Hindlimb muscle (tissue), 1 donor: Measurements from ENCODE around the gene COL6A1. TPM values are rescaled to one million over a fixed set of nuclear protein-coding genes. Genes with fewer than 3 reads are reported as not detected.
"Not testable (repeated sequence)": the region's sequence is repeated elsewhere in the genome, so short reads cannot be mapped to it uniquely, and the experiment has no call there.

Experiments used
- DNase-seq: peaks from one replicate; pipeline ENCODE4 v3.0.0-alpha.2; 2013
- polyA plus RNA-seq: library from polyadenylated mRNA; unstranded; fragments of 120-200 nt; gene quantifications from one replicate; pipeline ENCODE4 v1.2.1, GENCODE V29; 2013; ENCODE audit not compliant: insufficient read length

COL6A1 gene
- polyA plus RNA-seq, 1 donor, result 430 TPM

- no peak for DNase-seq
These were observed 14.2 kb downstream of the COL6A1 start for GRCh38 chr21:45995686-45996179.

DNA sequence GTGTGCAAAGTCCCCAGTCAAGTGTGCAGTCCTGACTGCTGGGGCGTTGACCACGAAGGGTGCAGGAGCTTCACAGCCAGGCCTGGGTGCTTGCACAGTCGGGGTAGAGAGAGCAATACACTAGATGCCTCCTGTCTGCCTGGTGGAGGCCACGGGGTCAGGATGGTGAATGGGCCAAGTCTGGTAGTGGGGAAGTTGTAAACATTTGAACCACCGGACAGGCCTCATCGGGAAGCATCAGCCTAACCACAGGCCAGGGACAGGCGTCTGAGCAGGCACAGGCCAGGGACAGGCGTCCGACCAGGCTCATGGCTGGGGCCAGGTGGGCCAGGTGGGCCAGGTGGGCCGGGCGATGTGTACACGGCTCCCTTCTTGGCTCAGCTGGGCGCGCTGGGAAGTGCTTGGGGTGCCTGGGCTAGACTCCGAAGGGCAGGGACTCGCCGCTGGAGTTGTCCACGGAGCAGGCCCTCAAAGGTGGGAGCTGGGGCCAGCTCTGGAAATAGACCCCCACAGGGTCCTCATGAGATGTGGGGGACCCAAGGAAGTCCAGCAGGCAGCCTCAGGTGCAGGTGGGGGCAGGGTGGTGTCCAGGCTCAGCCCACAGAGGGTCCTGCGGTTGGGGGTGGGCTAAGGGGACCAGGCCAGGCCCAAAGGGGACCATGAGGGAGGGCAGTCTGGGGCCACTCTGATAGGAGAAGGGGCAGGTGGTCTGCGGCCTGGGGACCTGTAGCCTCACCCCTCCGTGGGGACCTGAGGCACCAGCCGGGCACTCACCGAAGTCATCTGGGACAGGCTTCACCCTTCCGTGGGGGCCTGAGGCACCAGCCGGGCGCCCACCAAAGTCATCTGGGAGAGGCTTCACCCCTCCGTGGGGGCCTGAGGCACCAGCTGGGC lies 15.0 kb downstream of the COL6A1 start:
- no peak for DNase-seq

GRCh38 chr21:45997205-45997494 lies 15.6 kb downstream of the COL6A1 start:
- no peak for DNase-seq

DNA sequence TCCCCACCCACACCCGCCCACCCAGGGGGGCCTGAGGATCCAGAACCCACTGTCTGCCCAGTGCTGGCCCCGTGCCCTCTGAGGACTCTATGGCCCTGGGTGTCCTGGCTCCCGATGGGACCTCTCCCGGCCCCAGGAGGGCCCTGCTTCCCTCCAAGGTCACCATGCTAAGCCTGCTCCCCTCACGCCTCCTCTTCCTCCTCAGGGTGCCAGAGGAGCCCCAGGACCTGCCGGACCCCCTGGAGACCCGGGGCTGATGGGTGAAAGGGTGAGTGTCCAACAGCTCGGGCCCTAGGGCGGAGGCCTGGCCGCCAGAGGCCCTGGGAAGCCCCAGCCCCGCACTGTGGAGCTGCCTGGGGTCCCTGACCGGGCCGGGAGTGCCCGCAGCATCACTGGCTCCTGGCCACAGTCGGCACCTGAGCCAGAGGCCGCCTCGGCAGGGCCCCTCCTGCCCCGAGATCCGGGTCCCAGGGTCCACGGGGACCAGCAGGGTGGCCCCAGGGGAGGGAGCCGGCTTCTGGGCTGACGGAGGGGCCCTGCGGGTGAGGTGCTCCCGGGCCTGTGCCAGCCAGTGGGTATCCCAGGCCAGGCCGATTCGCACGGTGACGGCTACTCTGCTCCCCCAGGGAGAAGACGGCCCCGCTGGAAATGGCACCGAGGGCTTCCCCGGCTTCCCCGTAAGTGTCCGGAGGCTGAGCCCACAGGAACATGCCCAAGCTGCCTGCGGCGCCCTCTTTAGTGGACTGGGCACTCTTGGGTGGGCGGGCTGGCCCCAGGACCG lies 16.1 kb downstream of the COL6A1 start:
- DNase-seq, result no peak

- no peak for DNase-seq
These were observed 16.7 kb downstream of the COL6A1 start for GRCh38 chr21:45998276-45998701.

DNA sequence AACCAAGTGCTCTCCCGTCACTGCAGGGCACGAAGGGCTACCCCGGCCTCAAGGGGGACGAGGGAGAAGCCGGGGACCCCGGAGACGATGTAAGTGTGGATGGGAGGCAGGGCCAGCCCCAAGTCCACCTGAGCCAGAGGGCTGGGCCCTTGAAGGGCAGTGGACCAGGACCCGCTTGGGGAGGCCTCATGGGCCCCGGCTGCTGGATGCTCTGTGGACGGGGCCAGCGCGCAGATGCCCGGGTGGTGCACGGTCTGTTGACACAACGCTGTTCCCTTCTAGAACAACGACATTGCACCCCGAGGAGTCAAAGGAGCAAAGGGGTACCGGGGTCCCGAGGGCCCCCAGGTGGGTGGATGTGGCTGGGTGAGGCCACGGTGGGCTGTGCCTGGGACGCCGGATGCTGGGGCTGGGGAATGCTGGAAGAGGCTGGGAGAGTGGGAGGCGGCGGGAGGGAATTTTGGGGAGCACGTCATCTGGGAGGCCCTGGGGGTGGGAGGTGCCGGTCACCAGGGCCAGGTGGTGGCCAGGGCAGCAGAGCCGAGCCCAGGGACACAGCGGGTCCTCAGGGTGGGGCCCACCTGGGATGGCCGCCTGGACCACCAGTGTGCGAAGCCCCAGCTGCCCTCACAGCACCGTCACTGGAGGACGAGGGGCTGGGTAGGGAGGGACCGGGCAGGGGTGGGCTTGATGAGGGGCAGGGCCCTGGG lies 17.5 kb downstream of the COL6A1 start:
- DNase-seq, result no peak

- no peak for DNase-seq
These were observed 18.1 kb downstream of the COL6A1 start for GRCh38 chr21:45999581-46000181.

GRCh38 chr21:46000182-46000730 lies 18.7 kb downstream of the COL6A1 start:
- DNase-seq, result no peak

DNA sequence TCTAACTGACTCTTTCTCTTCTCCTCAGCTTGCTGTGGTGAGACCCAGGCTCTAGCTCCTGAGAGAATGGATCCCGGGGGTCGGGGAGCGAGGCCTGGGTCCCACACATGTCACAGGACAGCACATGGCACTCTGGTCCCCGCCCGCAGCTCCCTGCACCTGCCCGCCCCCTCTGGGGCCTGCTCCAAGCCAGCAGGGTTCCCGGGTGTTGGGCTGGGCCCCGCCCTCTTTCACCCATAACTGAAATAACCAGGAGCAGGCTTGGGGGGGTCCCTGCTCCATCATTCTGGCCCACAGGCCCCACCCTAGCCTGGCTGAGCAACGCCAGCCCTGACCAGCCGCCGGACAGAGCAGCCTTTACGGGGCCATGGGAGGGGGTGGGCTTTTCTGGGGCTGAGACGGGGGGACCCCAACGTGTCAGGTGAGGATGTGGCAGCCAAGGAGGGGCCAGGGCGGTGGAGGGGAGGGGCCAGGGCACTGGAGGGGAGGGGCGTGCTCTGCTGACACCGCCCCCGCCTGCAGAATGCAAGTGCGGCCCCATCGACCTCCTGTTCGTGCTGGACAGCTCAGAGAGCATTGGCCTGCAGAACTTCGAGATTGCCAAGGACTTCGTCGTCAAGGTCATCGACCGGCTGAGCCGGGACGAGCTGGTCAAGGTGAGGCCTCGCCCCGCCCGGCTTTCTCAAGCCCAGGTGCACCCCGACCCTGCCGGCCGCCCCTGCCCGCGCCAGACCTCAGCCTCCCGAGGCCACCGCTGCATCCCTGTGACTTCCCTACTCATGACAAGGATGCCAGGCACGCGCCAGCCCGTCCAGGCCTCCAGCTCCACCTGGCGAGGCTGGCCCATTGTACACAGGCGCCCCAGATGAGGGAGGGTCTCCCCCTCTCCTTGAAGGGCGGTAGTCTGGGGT lies 19.4 kb downstream of the COL6A1 start:
- DNase-seq, result no peak

DNA sequence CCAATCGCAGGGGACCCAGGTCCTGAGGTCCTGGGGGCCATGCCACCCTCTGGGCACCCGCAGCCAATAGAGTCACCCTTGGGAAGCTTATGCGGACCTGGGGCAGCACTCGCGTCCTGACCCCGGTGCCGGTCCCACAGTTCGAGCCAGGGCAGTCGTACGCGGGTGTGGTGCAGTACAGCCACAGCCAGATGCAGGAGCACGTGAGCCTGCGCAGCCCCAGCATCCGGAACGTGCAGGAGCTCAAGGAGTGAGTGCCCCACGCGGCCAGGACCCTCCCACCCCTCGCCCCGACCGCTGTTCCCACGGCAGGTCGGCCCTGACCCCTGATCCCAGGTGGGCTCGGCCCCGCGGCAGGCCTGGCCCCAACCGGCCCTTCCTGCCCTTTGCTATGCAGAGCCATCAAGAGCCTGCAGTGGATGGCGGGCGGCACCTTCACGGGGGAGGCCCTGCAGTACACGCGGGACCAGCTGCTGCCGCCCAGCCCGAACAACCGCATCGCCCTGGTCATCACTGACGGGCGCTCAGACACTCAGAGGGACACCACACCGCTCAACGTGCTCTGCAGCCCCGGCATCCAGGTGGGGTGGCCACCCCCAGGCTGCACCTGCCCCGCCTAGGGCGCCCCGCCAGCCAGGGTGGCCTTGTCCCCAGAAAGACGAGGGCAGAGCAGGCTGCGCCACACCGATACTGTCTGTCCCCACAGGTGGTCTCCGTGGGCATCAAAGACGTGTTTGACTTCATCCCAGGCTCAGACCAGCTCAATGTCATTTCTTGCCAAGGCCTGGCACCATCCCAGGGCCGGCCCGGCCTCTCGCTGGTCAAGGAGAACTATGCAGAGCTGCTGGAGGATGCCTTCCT lies 20.5 kb downstream of the COL6A1 start:
- no peak for DNase-seq

- no peak for DNase-seq
These were observed 21.4 kb downstream of the COL6A1 start for GRCh38 chr21:46002841-46003574.

DNA sequence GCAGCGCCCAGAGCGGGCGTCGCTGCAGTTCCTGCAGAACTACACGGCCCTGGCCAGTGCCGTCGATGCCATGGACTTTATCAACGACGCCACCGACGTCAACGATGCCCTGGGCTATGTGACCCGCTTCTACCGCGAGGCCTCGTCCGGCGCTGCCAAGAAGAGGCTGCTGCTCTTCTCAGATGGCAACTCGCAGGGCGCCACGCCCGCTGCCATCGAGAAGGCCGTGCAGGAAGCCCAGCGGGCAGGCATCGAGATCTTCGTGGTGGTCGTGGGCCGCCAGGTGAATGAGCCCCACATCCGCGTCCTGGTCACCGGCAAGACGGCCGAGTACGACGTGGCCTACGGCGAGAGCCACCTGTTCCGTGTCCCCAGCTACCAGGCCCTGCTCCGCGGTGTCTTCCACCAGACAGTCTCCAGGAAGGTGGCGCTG lies 22.0 kb downstream of the COL6A1 start:
- DNase-seq, result no peak

DNA sequence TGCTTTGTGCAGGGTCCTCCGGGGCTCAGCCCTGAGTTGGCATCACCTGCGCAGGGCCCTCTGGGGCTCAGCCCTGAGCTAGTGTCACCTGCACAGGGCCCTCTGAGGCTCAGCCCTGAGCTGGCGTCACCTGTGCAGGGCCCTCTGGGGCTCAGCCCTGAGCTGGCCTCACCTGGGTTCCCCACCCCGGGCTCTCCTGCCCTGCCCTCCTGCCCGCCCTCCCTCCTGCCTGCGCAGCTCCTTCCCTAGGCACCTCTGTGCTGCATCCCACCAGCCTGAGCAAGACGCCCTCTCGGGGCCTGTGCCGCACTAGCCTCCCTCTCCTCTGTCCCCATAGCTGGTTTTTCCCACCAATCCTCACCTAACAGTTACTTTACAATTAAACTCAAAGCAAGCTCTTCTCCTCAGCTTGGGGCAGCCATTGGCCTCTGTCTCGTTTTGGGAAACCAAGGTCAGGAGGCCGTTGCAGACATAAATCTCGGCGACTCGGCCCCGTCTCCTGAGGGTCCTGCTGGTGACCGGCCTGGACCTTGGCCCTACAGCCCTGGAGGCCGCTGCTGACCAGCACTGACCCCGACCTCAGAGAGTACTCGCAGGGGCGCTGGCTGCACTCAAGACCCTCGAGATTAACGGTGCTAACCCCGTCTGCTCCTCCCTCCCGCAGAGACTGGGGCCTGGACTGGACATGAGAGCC lies 22.7 kb downstream of the COL6A1 start:
- no peak for DNase-seq

DNA sequence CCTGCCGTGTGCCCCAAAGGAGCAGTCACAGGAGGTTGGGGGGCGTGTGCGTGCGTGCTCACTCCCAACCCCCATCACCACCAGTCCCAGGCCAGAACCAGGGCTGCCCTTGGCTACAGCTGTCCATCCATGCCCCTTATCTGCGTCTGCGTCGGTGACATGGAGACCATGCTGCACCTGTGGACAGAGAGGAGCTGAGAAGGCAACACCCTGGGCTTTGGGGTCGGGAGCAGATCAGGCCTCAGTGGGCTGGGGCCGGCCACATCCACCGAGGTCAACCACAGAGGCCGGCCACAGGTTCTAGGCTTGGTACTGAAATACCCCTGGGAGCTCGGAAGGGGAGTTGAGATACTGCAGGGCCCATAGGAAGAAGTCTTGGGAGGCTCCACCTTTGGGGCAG lies 23.5 kb downstream of the COL6A1 start:
- DNase-seq, result no peak

GRCh38 chr21:46005481-46005881 lies 23.9 kb downstream of the COL6A1 start:
- DNase-seq, result no peak

DNA sequence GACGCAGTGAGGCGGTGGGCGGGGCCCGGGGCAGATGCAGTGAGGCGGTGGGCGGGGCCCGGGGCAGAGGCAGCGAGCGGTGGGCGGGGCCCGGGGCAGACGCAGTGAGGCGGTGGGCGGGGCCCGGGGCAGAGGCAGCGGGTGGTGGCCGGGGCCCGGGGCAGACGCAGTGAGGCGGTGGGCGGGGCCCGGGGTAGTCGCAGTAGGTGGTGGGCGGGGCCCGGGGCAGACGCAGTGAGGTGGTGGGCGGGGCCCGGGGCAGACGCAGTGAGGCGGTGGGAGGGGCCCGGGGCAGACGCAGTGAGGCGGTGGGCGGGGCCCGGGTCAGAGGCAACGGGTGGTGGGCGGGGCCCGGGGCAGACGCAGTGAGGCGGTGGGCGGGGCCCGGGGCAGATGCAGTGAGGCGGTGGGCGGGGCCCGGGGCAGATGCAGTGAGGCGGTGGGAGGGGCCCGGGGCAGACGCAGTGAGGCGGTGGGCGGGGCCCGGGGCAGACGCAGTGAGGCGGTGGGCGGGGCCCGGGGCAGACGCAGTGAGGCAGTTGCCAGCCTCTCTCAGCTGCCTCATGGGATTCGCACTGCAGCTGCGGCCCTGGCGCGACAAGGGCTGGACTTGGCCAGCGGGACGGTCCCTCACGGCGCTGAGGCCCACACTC lies 24.4 kb downstream of the COL6A1 start:
- DNase-seq, result not testable (repeated sequence)

DNA sequence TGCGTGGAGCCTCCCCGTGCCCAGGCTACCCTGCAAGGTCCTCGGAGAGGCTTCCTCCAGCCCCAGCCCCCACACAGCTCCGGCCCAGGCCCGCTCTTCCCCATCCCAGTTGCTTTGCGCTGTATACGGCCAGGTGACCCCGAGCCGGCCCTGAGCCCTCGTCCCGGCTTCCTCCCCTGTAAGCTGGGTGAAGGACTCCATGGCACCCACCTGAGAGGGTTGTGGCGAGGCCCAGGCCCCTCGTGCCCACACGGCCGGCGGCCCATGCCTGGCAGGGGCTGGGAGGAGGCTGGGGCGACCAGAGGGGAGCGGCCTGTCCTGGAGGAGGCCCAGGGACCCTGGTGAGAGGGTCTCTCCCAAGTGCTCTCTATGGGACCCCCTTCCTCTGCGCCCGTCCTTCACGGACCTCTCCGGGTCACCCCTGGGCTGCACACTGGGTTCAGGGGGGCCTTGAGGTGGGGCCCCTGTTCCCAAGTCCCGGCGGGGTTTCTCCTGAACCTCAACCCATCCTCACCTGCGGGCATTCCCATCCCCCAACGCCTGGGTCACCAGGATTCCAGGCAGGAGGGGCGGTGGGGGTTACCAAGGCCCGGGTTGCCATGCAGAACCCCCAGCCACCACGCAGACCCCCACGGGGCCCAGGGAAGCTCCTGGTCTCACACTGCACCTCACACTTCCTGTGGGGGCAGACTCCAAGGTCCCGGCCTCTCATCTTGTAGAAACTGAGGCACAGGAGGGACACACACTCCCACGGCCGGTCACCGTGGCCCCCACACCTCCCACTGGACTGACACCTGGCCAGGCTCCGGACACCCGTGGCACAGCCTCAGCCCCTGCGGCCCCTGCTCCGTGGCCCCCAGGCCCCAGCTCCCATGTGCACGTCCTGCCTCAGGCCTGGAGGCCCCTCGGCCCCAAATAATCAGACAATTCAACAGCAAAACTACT lies 25.2 kb downstream of the COL6A1 start:
- no peak for DNase-seq
